ENCODE results near the gene WDR87.

Gene WDR87

GRCh38 chr19:37928527-37929286 is 22.3 kb upstream of the WDR87 start:
- no peaks in the 10 kb centered on the region for H3K9me3 ChIP-seq (ENCODE audit: control insufficient read depth, insufficient read depth, low read depth, low read length)
- H3K4me3 ChIP-seq (ENCODE audit: low read depth, low read length): no peak overlapping the region
- peaks cover 22% of the 10 kb centered on the region for H3K4me1 ChIP-seq (ENCODE audit: control insufficient read depth, insufficient read depth, low read length)
- TF ChIP-seq SCRT2 (tag by site-specific recombination; IDR thresholded peaks at IDR 0.05) (no peak), PRDM1 (tag by site-specific recombination; IDR thresholded peaks at IDR 0.05) (peak; percentile 43; the same call in 1 of the 2 replicates), ZBTB20 (tag by site-specific recombination; IDR thresholded peaks at IDR 0.05) (peak; percentile 94), ZNF324 (tag by site-specific recombination; IDR thresholded peaks at IDR 0.05) (no peak), ZNF600 (tag by site-specific recombination; IDR thresholded peaks at IDR 0.05) (peak; percentile 86), ZNF529 (tag by site-specific recombination; IDR thresholded peaks at IDR 0.05; ENCODE audit: insufficient replicate concordance) (no peak), IKZF3 (tag by site-specific recombination; IDR thresholded peaks at IDR 0.05) (0 out of 2 replicates have a peak, but pooled peaks have one; percentile 10), EGR2 (tag by site-specific recombination; IDR thresholded peaks at IDR 0.05; ENCODE audit: low read depth) (no peak), ZXDB (tag by site-specific recombination; IDR thresholded peaks at IDR 0.05) (peak; percentile 21; the same call in 1 of the 2 replicates), ZSCAN4 (tag by site-specific recombination; IDR thresholded peaks at IDR 0.05) (peak; percentile 27; the same call in 1 of the 2 replicates), OSR2 (tag by site-specific recombination; IDR thresholded peaks at IDR 0.05) (peak; percentile 98), PRDM10 (tag by site-specific recombination; IDR thresholded peaks at IDR 0.05) (0 out of 2 replicates have a peak, but pooled peaks have one; percentile 29), ZBTB17 (tag by site-specific recombination; IDR thresholded peaks at IDR 0.05) (peak; percentile 82), ZBTB21 (tag by site-specific recombination; IDR thresholded peaks at IDR 0.05) (no peak), ZSCAN30 (tag by site-specific recombination; IDR thresholded peaks at IDR 0.05) (peak; percentile 56; the same call in 1 of the 2 replicates), ZNF561 (tag by site-specific recombination; IDR thresholded peaks at IDR 0.05; ENCODE audit: borderline replicate concordance) (0 out of 2 replicates have a peak, but pooled peaks have one; percentile 54), ZBTB44 (tag by site-specific recombination; IDR thresholded peaks at IDR 0.05) (0 out of 2 replicates have a peak, but pooled peaks have one; percentile 28), ZNF670 (tag by site-specific recombination; IDR thresholded peaks at IDR 0.05; ENCODE audit: low read depth) (no peak), ZFP3 (tag by site-specific recombination; IDR thresholded peaks at IDR 0.05; ENCODE audit: low read depth) (peak; percentile 16; the same call in 1 of the 2 replicates)
- ChIA-PET POLR2A (no interaction called here), CTCF (interaction anchor here (0.7 to 1.5 kb wide), 3 partner anchors 26 to 300 kb away, joined by 3 to 4 read pairs (median 3); no protein-coding TSS in a partner anchor)
- no peak overlapping the region; the same call in 1 of the 2 replicates for H3K27ac ChIP-seq (ENCODE audit: extremely low read depth, low read depth, low read length)
- peaks cover 0 to 20% of the 10 kb centered on the region in 2 experiments; a peak in 1 of 3 replicates for H3K36me3 ChIP-seq (ENCODE audit: control insufficient read depth in 2 of 2, insufficient read depth in 1 of 2, low read length in 2 of 2)
